HL-60 (cell line): ENCODE measurements around the gene UNKL.

Experiments
- DNase-seq, 2 experiments: peaks; one replicate each; pipeline ENCODE4 v3.0.0-alpha.2; 2010 to 2020; ENCODE audit warnings: low read depth in 1 of 2, low spot score in 1 of 2
- H3K27ac ChIP-seq: fragments of 250-450 bp; sonication (Bioruptor Pico); replicated peaks from 2 replicates; pipeline ENCODE4 v1.5.1; 2020; ENCODE audit warnings: mild to moderate bottlenecking, moderate library complexity
- H3K27me3 ChIP-seq: fragments of 250-450 bp; sonication (Bioruptor Pico); 2 replicates; pipeline ENCODE4 v1.5.1; 2021; ENCODE audit warnings: mild to moderate bottlenecking, moderate library complexity; ENCODE audit not compliant: insufficient read depth, poor library complexity, severe bottlenecking
- H3K4me3 ChIP-seq: replicated peaks from 2 replicates; pipeline ENCODE4 v1.5.1; 2011; ENCODE audit warnings: mild to moderate bottlenecking, control low read depth, low read length; ENCODE audit not compliant: insufficient read depth
- GABPA ChIP-seq: IDR thresholded peaks from 2 replicates; pipeline ENCODE4 v1.6.1; 2012; ENCODE audit warnings: low read depth
- POLR2AphosphoS5 ChIP-seq: IDR thresholded peaks from 2 replicates; pipeline ENCODE4 v1.6.1; 2012; ENCODE audit warnings: low read depth
- SPI1 ChIP-seq: IDR thresholded peaks from 2 replicates; pipeline ENCODE4 v1.6.1; 2012; ENCODE audit warnings: low read depth, mild to moderate bottlenecking, borderline replicate concordance
- TF ChIP-seq, protein P1 (sequence below): IDR thresholded peaks from 2 replicates; pipeline ENCODE4 v1.6.1; 2012; ENCODE audit warnings: low read depth; ENCODE audit not compliant: insufficient replicate concordance
- TF ChIP-seq, protein P2 (sequence below): IDR thresholded peaks from one replicate; pipeline ENCODE4 v1.5.1; 2011; ENCODE audit warnings: low read length, control low read depth, inconsistent platforms; ENCODE audit not compliant: insufficient read depth

UNKL gene

DNA sequence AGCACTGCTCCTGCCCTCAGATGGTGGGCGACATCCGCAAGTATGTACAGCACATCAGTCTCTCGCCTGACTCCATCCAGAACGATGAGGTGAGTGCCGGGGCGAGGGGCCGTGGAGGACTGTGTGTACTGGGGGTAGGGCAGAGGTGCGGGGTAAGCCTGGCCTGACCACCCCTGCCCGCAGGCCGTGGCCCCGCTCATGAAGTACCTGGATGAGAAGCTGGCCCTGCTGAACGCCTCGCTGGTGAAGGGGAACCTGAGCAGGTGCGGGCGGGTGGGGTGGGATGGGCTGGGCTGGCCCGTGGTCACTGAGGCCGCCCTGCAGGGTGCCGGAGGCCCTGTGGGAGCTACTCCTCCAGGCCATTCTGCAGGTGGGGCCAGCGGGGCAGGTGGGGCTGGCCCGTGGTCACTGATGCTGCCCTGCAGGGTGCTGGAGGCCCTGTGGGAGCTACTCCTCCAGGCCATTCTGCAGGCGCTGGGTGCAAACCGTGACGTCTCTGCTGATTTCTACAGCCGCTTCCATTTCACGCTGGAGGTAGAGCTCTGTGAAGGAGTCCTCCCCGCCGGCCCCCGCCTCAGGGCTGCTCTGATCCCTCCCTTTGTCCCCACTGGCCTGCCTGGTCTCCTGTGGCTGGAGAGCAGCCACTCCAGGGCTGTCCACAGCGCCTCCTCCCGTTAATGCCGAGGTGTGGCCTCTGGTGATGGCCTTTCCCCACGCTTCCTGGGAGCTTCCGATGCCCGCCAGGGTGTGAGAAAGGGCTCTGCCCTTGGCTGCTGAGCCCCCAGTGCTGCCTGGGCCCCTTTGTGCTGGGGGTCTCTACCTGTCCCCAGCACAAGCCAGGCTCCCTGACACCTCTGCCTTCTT, 67.8 kb downstream of the UNKL start:
- Histone ChIP-seq H3K27me3 (peaks cover 4% of the 10 kb centered on the region), H3K27ac (no peak overlapping the region), H3K4me3 (no peak overlapping the region)
- TF ChIP-seq SPI1 (no peak), GABPA (no peak), POLR2AphosphoS5 (no peak)
- TF ChIP-seq, protein P1, sequence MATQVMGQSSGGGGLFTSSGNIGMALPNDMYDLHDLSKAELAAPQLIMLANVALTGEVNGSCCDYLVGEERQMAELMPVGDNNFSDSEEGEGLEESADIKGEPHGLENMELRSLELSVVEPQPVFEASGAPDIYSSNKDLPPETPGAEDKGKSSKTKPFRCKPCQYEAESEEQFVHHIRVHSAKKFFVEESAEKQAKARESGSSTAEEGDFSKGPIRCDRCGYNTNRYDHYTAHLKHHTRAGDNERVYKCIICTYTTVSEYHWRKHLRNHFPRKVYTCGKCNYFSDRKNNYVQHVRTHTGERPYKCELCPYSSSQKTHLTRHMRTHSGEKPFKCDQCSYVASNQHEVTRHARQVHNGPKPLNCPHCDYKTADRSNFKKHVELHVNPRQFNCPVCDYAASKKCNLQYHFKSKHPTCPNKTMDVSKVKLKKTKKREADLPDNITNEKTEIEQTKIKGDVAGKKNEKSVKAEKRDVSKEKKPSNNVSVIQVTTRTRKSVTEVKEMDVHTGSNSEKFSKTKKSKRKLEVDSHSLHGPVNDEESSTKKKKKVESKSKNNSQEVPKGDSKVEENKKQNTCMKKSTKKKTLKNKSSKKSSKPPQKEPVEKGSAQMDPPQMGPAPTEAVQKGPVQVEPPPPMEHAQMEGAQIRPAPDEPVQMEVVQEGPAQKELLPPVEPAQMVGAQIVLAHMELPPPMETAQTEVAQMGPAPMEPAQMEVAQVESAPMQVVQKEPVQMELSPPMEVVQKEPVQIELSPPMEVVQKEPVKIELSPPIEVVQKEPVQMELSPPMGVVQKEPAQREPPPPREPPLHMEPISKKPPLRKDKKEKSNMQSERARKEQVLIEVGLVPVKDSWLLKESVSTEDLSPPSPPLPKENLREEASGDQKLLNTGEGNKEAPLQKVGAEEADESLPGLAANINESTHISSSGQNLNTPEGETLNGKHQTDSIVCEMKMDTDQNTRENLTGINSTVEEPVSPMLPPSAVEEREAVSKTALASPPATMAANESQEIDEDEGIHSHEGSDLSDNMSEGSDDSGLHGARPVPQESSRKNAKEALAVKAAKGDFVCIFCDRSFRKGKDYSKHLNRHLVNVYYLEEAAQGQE, result no peak
- TF ChIP-seq, protein P2, sequence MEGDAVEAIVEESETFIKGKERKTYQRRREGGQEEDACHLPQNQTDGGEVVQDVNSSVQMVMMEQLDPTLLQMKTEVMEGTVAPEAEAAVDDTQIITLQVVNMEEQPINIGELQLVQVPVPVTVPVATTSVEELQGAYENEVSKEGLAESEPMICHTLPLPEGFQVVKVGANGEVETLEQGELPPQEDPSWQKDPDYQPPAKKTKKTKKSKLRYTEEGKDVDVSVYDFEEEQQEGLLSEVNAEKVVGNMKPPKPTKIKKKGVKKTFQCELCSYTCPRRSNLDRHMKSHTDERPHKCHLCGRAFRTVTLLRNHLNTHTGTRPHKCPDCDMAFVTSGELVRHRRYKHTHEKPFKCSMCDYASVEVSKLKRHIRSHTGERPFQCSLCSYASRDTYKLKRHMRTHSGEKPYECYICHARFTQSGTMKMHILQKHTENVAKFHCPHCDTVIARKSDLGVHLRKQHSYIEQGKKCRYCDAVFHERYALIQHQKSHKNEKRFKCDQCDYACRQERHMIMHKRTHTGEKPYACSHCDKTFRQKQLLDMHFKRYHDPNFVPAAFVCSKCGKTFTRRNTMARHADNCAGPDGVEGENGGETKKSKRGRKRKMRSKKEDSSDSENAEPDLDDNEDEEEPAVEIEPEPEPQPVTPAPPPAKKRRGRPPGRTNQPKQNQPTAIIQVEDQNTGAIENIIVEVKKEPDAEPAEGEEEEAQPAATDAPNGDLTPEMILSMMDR, result no peak
- no peak for DNase-seq

DNA sequence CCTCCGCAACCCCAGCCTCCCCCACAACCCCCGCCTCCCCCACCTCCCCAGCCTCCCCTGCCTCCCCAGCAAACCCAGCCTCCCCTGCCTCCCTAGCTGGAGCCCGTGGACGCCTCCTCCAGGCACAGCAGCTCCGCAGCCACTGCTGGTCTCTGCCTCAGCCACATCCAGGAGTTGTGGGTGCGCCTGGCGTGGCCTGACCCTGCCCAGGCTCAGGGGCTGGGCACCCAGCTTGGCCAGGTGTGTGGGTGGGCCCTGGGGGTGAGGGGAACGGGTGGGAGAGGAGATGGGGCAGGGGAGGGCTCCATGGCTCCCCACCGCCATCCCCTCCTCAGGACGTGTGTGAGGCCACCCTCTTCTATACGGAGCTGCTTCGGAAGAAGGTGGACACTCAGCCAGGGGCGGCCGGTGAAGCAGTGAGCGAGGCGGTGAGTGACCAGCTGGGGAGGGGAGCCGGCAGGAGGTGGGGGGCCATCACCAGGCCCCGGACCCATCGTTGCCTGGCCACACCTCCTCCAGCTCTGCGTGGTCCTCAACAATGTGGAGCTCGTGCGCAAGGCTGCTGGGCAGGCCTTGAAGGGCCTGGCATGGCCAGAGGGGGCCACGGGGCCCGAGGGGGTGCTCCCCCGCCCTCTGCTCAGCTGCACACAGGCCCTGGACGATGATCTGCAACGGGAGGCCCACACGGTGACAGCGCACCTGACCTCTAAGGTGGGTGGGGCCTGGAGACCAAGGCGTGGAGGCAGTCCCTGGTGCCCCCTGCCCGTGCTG, 68.7 kb downstream of the UNKL start:
- H3K4me3 ChIP-seq, result no peak overlapping the region
- peaks cover 4% of the 10 kb centered on the region for H3K27me3 ChIP-seq
- TF ChIP-seq, protein P2, result no peak
- TF ChIP-seq SPI1 (no peak), POLR2AphosphoS5 (no peak), GABPA (no peak)
- TF ChIP-seq, protein P1, result no peak
- no peak overlapping the region for H3K27ac ChIP-seq
- no peak for DNase-seq

DNA sequence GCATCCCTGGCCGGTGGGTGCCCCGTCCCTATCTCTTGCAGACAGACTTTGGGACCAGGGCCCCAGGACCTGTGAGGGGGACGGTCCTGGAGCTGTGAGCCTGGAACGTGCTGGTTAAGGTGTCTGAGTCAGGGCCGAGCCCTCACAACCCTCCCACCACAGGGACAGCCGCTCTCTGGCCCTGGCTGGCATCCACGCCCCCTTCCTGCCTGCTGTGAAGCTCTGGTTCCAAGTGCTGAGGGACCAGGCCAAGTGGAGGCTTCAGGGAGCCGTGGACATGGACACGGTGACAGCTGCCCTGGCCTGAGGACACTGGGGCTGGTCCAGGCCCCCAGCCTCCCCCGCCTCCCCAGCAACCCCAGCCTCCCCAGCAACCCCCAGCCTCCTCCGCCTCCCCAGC, 69.4 kb downstream of the UNKL start:
- DNase-seq, result no peak
- Histone ChIP-seq H3K27ac (no peak overlapping the region), H3K27me3 (peaks cover 4% of the 10 kb centered on the region), H3K4me3 (no peak overlapping the region)
- no peak for TF ChIP-seq POLR2AphosphoS5
- TF ChIP-seq GABPA, result no peak
- TF ChIP-seq SPI1, result no peak
- TF ChIP-seq, protein P1, result no peak
- TF ChIP-seq, protein P2, result no peak
